ENCODE data around the gene SH3BP5L. TPM values are rescaled to one million over a fixed set of nuclear protein-coding genes. Genes with fewer than 3 reads are reported as not detected.

SH3BP5L gene
- total and polyA plus RNA-seq, 10 of the 15 experiments (the other 5 are each of a cell fraction or from before 2014, with no cell fraction given) = 1.1 to 22.8 (median 10.9) TPM

DNA sequence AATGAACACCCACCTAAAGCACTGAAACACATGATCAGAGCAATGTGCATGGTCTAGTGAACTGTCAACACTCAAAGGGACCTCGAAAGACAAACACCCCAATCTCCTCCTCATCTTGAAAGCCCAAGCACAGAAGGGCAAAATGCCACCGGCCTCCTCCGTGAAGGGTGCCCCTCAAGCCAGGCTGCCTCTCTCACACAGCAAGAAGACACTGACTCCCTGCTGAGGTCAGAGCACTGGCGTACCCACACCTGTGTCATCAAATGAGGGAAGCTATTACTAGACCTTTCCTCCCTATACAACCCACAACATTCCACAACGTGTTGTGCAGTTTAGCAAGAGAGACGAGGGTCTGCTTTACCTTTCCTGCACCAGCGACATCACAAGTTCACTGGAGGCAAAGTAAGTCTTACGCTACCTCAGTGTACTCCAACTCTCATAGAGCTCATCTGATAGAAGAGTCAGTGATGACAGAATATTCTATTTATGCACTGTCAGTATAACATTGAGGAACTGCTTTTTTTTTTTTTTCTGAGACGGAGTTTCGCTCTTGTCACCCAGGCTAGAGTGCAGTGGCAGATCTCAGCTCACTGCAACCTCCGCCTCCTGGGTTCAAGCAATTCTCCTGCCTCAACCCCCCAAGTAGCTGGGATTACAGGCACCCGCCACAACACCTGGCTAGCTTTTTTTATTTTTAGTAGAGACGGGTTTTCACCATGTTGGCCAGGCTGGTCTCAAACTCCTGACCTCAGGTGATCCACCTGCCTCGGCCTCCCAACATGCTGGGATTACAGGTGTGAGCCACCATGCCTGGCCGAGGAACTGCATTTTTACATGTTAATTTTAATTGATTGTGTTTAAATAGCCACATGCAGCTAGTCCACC is 3.3 kb downstream of the SH3BP5L start:
- TF ChIP-seq ZNF384 (IDR thresholded peaks at IDR 0.05; ENCODE audit: borderline replicate concordance, low read depth, low read length) = peak; percentile 87
- TF ChIP-seq MEF2B (IDR thresholded peaks at IDR 0.05; ENCODE audit: partially characterized antibody, poor library complexity, severe bottlenecking) = peak; percentile 46
- TF ChIP-seq SPI1 (IDR thresholded peaks at IDR 0.05; ENCODE audit: borderline replicate concordance, insufficient read depth, low read depth, low read length) = peak; percentile 75; the same call in 1 of the 2 replicates
- TF ChIP-seq MLLT1 (IDR thresholded peaks at IDR 0.05) = 0 out of 2 replicates have a peak, but pooled peaks have one; percentile 26
- no peak for TF ChIP-seq CBFB (IDR thresholded peaks at IDR 0.05; ENCODE audit: low read depth)
- peak; percentile 37; the same call in 1 of the 2 replicates for TF ChIP-seq CREB1 (IDR thresholded peaks at IDR 0.05; ENCODE audit: low read depth)
- peak; percentile 47; the same call in 1 of the 2 replicates for TF ChIP-seq NBN (IDR thresholded peaks at IDR 0.05)
- TF ChIP-seq POLR2A (IDR thresholded peaks at IDR 0.05; ENCODE audit: low read depth, low read length) = no peak
- TF ChIP-seq HDGF (IDR thresholded peaks at IDR 0.05) = 0 out of 2 replicates have a peak, but pooled peaks have one; percentile 64
- TF ChIP-seq, protein P1, sequence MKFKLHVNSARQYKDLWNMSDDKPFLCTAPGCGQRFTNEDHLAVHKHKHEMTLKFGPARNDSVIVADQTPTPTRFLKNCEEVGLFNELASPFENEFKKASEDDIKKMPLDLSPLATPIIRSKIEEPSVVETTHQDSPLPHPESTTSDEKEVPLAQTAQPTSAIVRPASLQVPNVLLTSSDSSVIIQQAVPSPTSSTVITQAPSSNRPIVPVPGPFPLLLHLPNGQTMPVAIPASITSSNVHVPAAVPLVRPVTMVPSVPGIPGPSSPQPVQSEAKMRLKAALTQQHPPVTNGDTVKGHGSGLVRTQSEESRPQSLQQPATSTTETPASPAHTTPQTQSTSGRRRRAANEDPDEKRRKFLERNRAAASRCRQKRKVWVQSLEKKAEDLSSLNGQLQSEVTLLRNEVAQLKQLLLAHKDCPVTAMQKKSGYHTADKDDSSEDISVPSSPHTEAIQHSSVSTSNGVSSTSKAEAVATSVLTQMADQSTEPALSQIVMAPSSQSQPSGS (IDR thresholded peaks at IDR 0.05; ENCODE audit: low read length) = 0 out of 2 replicates have a peak, but pooled peaks have one; percentile 14
- TF ChIP-seq MEF2A (IDR thresholded peaks at IDR 0.05; ENCODE audit: insufficient read depth, low read depth, low read length) = peak; percentile 91
- TF ChIP-seq SMAD5 (IDR thresholded peaks at IDR 0.05; ENCODE audit: low read depth) = no peak
- peak; percentile 90 for TF ChIP-seq ATF7 (IDR thresholded peaks at IDR 0.05; ENCODE audit: low read depth)
- TF ChIP-seq PKNOX1 (IDR thresholded peaks at IDR 0.05) = peak; percentile 66
- no peak for TF ChIP-seq SIX5 (IDR thresholded peaks at IDR 0.05; ENCODE audit: low read depth, low read length, severe bottlenecking)
- ATAC-seq (peak; percentile 40), FAIRE-seq (no peak), DNase-seq (ENCODE audit: low read depth, low spot score) (no peak)
- ChIA-PET RAD21 (ENCODE audit: unreplicated experiment) (interaction anchor here (0.6 to 2.0 kb wide), 8 partner anchors 16 to 126 kb away, joined by 3 to 14 read pairs (median 4); partner anchors contain the start of genes ZNF672 and ZNF692), SMC1A (ENCODE audit: uncharacterized antibody, unreplicated experiment) (interaction anchor here (0.6 to 5.5 kb wide), 10 partner anchors 11 to 579 kb away, joined by 3 to 36 read pairs (median 4); no protein-coding TSS in a partner anchor), CTCF (interaction anchor here (0.7 to 2.2 kb wide), 10 partner anchors 15 to 579 kb away, joined by 3 to 11 read pairs (median 4); partner anchors contain the start of genes ZNF672 and ZNF692), POLR2A (interaction anchor here (0.5 to 2.2 kb wide), 6 partner anchors 16 to 1401 kb away, joined by 3 to 17 read pairs (median 3); partner anchors contain the start of gene ZNF672)
- Histone ChIP-seq H3K27ac (ENCODE audit: control insufficient read depth, insufficient read depth) (peak overlapping the region; percentile 24), H3K9ac (ENCODE audit: control insufficient read depth, insufficient read depth, low read length) (no peak overlapping the region), H2AFZ (ENCODE audit: control insufficient read depth, low read depth, low read length) (no peak overlapping the region), H4K20me1 (ENCODE audit: control insufficient read depth, insufficient read depth) (no peaks in the 10 kb centered on the region; the same call in 1 of the 2 replicates), H3K27me3 (replicated peaks in 1 of 2; ENCODE audit: control insufficient read depth in 2 of 2, insufficient read depth in 2 of 2, low read length in 1 of 2) (no peaks in the 10 kb centered on the region), H3K36me3 (ENCODE audit: control insufficient read depth in 2 of 2, insufficient read depth in 2 of 2, low read length in 1 of 2) (peaks cover 2 to 19% of the 10 kb centered on the region in 2 experiments), H3K4me1 (ENCODE audit: control insufficient read depth, insufficient read depth, low read length) (peaks cover 24% of the 10 kb centered on the region), H3K79me2 (ENCODE audit: control insufficient read depth, insufficient read depth, low read length) (peaks cover 43% of the 10 kb centered on the region), H3K9me3 (replicated peaks; ENCODE audit: control insufficient read depth, insufficient read depth, low read length) (no peaks in the 10 kb centered on the region), H3K4me2 (ENCODE audit: control insufficient read depth, insufficient read depth) (peak overlapping the region; percentile 97), H3K4me3 (peak overlapping the region; percentile 79)
- 20% methylated on average over 15 of the region's 15 CpGs for WGBS (ENCODE audit: insufficient coverage, insufficient replicate concordance, low lambda C conversion rate, missing lambda C conversion rate)
- in situ Hi-C loops (cut with MboI) (no loop called here), intact Hi-C loops (cut with micrococcal nuclease; ENCODE audit: unreplicated experiment) (loop anchor here (5.0 kb wide), 1 partner anchor 580 kb away; no protein-coding TSS in a partner anchor)
- BruUV-seq (replicated peaks) = no TSS peak
